HEK293T (cell line): ENCODE results near the gene ASTN2.
"Not testable (repeated sequence)": the region's sequence is repeated elsewhere in the genome, so short reads cannot be mapped to it uniquely, and the experiment has no call there.

Experiments
- CTCF ChIA-PET: fragments of 350-600 bp; formaldehyde crosslinking; extraction: SDS; loops from one replicate; lab custom pipeline; 2021; ENCODE audit warnings: antibody characterized with exemption, inconsistent platforms; lab: Yijun Ruan, JAX
- POLR2A ChIA-PET: fragments of 350-600 bp; formaldehyde crosslinking; extraction: SDS; loops from one replicate; lab custom pipeline; 2020; ENCODE audit warnings: antibody characterized with exemption, inconsistent platforms; lab: Yijun Ruan, JAX
- DNase-seq: peaks from one replicate; pipeline ENCODE4 v3.0.0; 2012; ENCODE audit warnings: mixed read lengths; ENCODE audit errors: extremely low spot score
- ARNT ChIP-seq: fragments of 450-650 bp; IDR thresholded peaks from 2 replicates; pipeline ENCODE4 v1.6.1; 2017; ENCODE audit warnings: mild to moderate bottlenecking
- BHLHE40 ChIP-seq: fragments of 450-650 bp; IDR thresholded peaks from 2 replicates; pipeline ENCODE4 v1.6.1; 2016; ENCODE audit warnings: mild to moderate bottlenecking, moderate library complexity, borderline replicate concordance
- CTBP1 ChIP-seq: fragments of 450-650 bp; IDR thresholded peaks from 2 replicates; pipeline ENCODE4 v1.6.1; 2016; ENCODE audit warnings: borderline replicate concordance
- ELF4 ChIP-seq: fragments of 450-650 bp; IDR thresholded peaks from 2 replicates; pipeline ENCODE4 v1.6.1; 2017; ENCODE audit warnings: antibody characterized with exemption
- FOXA1 ChIP-seq: fragments of 450-650 bp; IDR thresholded peaks from 2 replicates; pipeline ENCODE4 v1.6.1; 2016; ENCODE audit warnings: mild to moderate bottlenecking
- FOXK2 ChIP-seq: fragments of 450-650 bp; IDR thresholded peaks from 2 replicates; pipeline ENCODE4 v1.6.1; 2016; ENCODE audit warnings: mild to moderate bottlenecking
- FOXM1 ChIP-seq: fragments of 450-650 bp; IDR thresholded peaks from 2 replicates; pipeline ENCODE4 v1.6.1; 2017; ENCODE audit warnings: mild to moderate bottlenecking, borderline replicate concordance
- HDGF ChIP-seq: fragments of 450-650 bp; IDR thresholded peaks from 2 replicates; pipeline ENCODE4 v1.6.1; 2017; ENCODE audit warnings: antibody characterized with exemption, borderline replicate concordance
- L3MBTL2 ChIP-seq: fragments of 450-650 bp; conservative IDR thresholded peaks from 2 replicates; pipeline ENCODE4 v1.6.1; 2016; ENCODE audit warnings: mild to moderate bottlenecking
- LEF1 ChIP-seq: fragments of 450-650 bp; IDR thresholded peaks from 2 replicates; pipeline ENCODE4 v1.6.1; 2017; ENCODE audit warnings: mild to moderate bottlenecking, borderline replicate concordance
- NFRKB ChIP-seq: fragments of 450-650 bp; IDR thresholded peaks from 2 replicates; pipeline ENCODE4 v1.6.1; 2016; ENCODE audit warnings: mild to moderate bottlenecking, moderate library complexity
- PKNOX1 ChIP-seq: fragments of 450-650 bp; IDR thresholded peaks from 2 replicates; pipeline ENCODE4 v1.6.1; 2016
- SP1 ChIP-seq: fragments of 450-650 bp; IDR thresholded peaks from 2 replicates; pipeline ENCODE4 v1.6.1; 2017
- SUZ12 ChIP-seq: fragments of 450-650 bp; IDR thresholded peaks from 2 replicates; pipeline ENCODE4 v1.6.1; 2016; ENCODE audit warnings: mild to moderate bottlenecking
- TARDBP ChIP-seq: fragments of 450-650 bp; IDR thresholded peaks from 2 replicates; pipeline ENCODE4 v1.6.1; 2016
- ZNF384 ChIP-seq: fragments of 450-650 bp; IDR thresholded peaks from 2 replicates; pipeline ENCODE4 v1.6.1; 2016

ASTN2 gene

GRCh38 chr9:116928884-116929283 is 486.0 kb downstream of the ASTN2 start:
- CTCF ChIA-PET, result no interaction called here
- no peak for TF ChIP-seq FOXA1
- no peak for TF ChIP-seq L3MBTL2
- no peak for TF ChIP-seq HDGF
- POLR2A ChIA-PET, result no interaction called here
- no peak for DNase-seq

GRCh38 chr9:116928289-116928688 is 486.6 kb downstream of the ASTN2 start:
- TF ChIP-seq SUZ12 (no peak), CTBP1 (no peak), ELF4 (no peak), L3MBTL2 (no peak), FOXA1 (no peak), LEF1 (no peak), NFRKB (no peak), HDGF (no peak)
- CTCF ChIA-PET, result no interaction called here
- POLR2A ChIA-PET, result no interaction called here
- DNase-seq, result no peak

GRCh38 chr9:116927726-116928125 is 487.1 kb downstream of the ASTN2 start:
- ChIA-PET CTCF (no interaction called here), POLR2A (no interaction called here)
- TF ChIP-seq NFRKB, result no peak
- TF ChIP-seq FOXM1, result no peak
- TF ChIP-seq FOXK2, result no peak
- TF ChIP-seq FOXA1, result no peak
- no peak for TF ChIP-seq LEF1
- no peak for TF ChIP-seq HDGF
- no peak for TF ChIP-seq SUZ12
- TF ChIP-seq SP1, result no peak
- no peak for DNase-seq

GRCh38 chr9:116925121-116925520 is 489.7 kb downstream of the ASTN2 start:
- ChIA-PET POLR2A (no interaction called here), CTCF (no interaction called here)
- TF ChIP-seq L3MBTL2 (no peak), NFRKB (no peak)
- no peak for DNase-seq

GRCh38 chr9:116924462-116925110 is 490.3 kb downstream of the ASTN2 start:
- POLR2A ChIA-PET, result no interaction called here
- no peak for DNase-seq
- CTCF ChIA-PET, result no interaction called here
- no peak for TF ChIP-seq L3MBTL2

- POLR2A ChIA-PET, CTCF ChIA-PET, DNase-seq: not testable (repeated sequence)
Measured at GRCh38 chr9:116917895-116918508, 496.9 kb downstream of the ASTN2 start.

GRCh38 chr9:116913536-116913935 is 501.3 kb downstream of the ASTN2 start:
- POLR2A ChIA-PET, result no interaction called here
- CTCF ChIA-PET, result no interaction called here
- TF ChIP-seq NFRKB (no peak), LEF1 (no peak), FOXA1 (no peak), ARNT (no peak), PKNOX1 (no peak), SUZ12 (no peak), ELF4 (no peak), BHLHE40 (no peak), L3MBTL2 (no peak), FOXM1 (no peak), FOXK2 (no peak), SP1 (no peak)
- no peak for DNase-seq

GRCh38 chr9:116910201-116910600 is 504.7 kb downstream of the ASTN2 start:
- DNase-seq, result no peak
- ChIA-PET POLR2A (no interaction called here), CTCF (no interaction called here)
- TF ChIP-seq FOXK2 (no peak), ZNF384 (no peak), L3MBTL2 (no peak), ARNT (no peak), LEF1 (no peak), BHLHE40 (no peak), SUZ12 (no peak), FOXM1 (no peak), FOXA1 (no peak), HDGF (no peak), SP1 (no peak), PKNOX1 (no peak), CTBP1 (no peak), NFRKB (no peak), ELF4 (no peak), TARDBP (no peak)
